CD8-positive, alpha-beta memory T cell (primary cell): ENCODE data around the gene NDUFAF5. TPM values are rescaled to one million over a fixed set of nuclear protein-coding genes. Genes with fewer than 3 reads are reported as not detected.

Source experiments
- CTCF ChIA-PET: fragments of 350-600 bp; sonication (Branson Sonifier 250); formaldehyde crosslinking; loops from one replicate; lab custom pipeline; 2021; ENCODE audit warnings: antibody characterized with exemption; lab: Charles Lee
- POLR2A ChIA-PET: fragments of 350-600 bp; sonication (Branson Sonifier 250); formaldehyde crosslinking; loops from one replicate; lab custom pipeline; 2021; ENCODE audit warnings: antibody characterized with exemption; lab: Charles Lee
- DNase-seq, 5 donors: peaks; one replicate each; pipeline versions ENCODE4 v3.0.0 to v3.0.0-alpha.2; 2020 to 2022; ENCODE audit warnings: mixed read lengths in 1 of 5
- H3K27ac ChIP-seq: one replicate; pipeline ENCODE4 v1.7.0; 2013; ENCODE audit warnings: low read depth, mild to moderate bottlenecking, low read length, moderate library complexity
- H3K27me3 ChIP-seq: 2 replicates; pipeline ENCODE4 v1.7.0; 2013; ENCODE audit warnings: low read length, mild to moderate bottlenecking; ENCODE audit not compliant: insufficient read depth, poor library complexity, severe bottlenecking
- H3K36me3 ChIP-seq: 2 replicates; pipeline ENCODE4 v1.7.0; 2013; ENCODE audit warnings: mild to moderate bottlenecking, low read length, moderate library complexity; ENCODE audit not compliant: insufficient read depth
- H3K4me1 ChIP-seq: 2 replicates; pipeline ENCODE4 v1.7.0; 2013; ENCODE audit warnings: mild to moderate bottlenecking, low read length, moderate library complexity; ENCODE audit not compliant: insufficient read depth
- H3K4me3 ChIP-seq: 2 replicates; pipeline ENCODE4 v1.7.0; 2013; ENCODE audit warnings: mild to moderate bottlenecking, low read length
- H3K9me3 ChIP-seq: 2 replicates; pipeline ENCODE4 v1.7.0; 2013; ENCODE audit warnings: mild to moderate bottlenecking, low read length
- H3K27ac Mint-ChIP-seq, 8 donors: one replicate each; pipeline ENCODE4 v1.8.0; 2020 to 2021; ENCODE audit warnings: mixed read lengths in 8 of 8, mild to moderate bottlenecking in 6 of 8, inconsistent platforms in 3 of 8, moderate library complexity in 3 of 8
- H3K27me3 Mint-ChIP-seq, 2 donors: one replicate each; pipeline ENCODE4 v1.8.0; 2020 to 2021; ENCODE audit warnings: mixed read lengths in 2 of 2, mild to moderate bottlenecking in 1 of 2, moderate library complexity in 1 of 2
- H3K36me3 Mint-ChIP-seq, 3 donors: one replicate each; pipeline ENCODE4 v1.8.0; 2020 to 2021; ENCODE audit warnings: mixed read lengths in 3 of 3, inconsistent platforms in 1 of 3, mild to moderate bottlenecking in 1 of 3
- H3K4me1 Mint-ChIP-seq, 3 donors: one replicate each; pipeline ENCODE4 v1.8.0; 2020 to 2021; ENCODE audit warnings: mixed read lengths in 3 of 3, inconsistent platforms in 1 of 3, mild to moderate bottlenecking in 1 of 3
- H3K4me3 Mint-ChIP-seq, 7 donors: one replicate each; pipeline ENCODE4 v1.8.0; 2020 to 2021; ENCODE audit warnings: mixed read lengths in 7 of 7, mild to moderate bottlenecking in 6 of 7, moderate library complexity in 4 of 7, inconsistent platforms in 2 of 7
- H3K9me3 Mint-ChIP-seq, 5 donors: one replicate each; pipeline ENCODE4 v1.8.0; 2020 to 2022; ENCODE audit warnings: mixed read lengths in 5 of 5, mild to moderate bottlenecking in 3 of 5, moderate library complexity in 2 of 5, inconsistent platforms in 1 of 5
- polyA plus RNA-seq: library from polyadenylated mRNA; unstranded; fragments of 300-500 nt; fragmentation: Illumina TruSeq; gene quantifications from one replicate; pipeline ENCODE4 v1.2.3, GENCODE V29; 2021
- total RNA-seq, 2 experiments: library from RNA; stranded (reverse); gene quantifications; one replicate each; pipeline ENCODE4 v1.2.3, GENCODE V29; 2021

NDUFAF5 gene
- total and polyA plus RNA-seq, 3 experiments from 2014 or later = 9.4 to 31.9 (median 31.0) TPM

- H3K27me3 Mint-ChIP-seq = peaks cover 8 to 9% of the 10 kb centered on the region in 2 donors
Measured at GRCh38 chr20:13838664-13839063, 53.8 kb downstream of the NDUFAF5 start.

GRCh38 chr20:13839421-13840092 is 54.7 kb downstream of the NDUFAF5 start:
- POLR2A ChIA-PET = no interaction called here
- H3K27me3 ChIP-seq = no peaks in the 10 kb centered on the region
- H3K9me3 ChIP-seq = no peaks in the 10 kb centered on the region
- H3K27ac Mint-ChIP-seq = no peak overlapping the region
- H3K36me3 Mint-ChIP-seq = no peaks in the 10 kb centered on the region
- CTCF ChIA-PET = no interaction called here
- H3K4me1 Mint-ChIP-seq = no peaks in the 10 kb centered on the region
- H3K4me3 ChIP-seq = no peak overlapping the region
- no peaks in the 10 kb centered on the region for H3K9me3 Mint-ChIP-seq
- no peak overlapping the region for H3K4me3 Mint-ChIP-seq
- H3K27me3 Mint-ChIP-seq = peaks cover 8 to 9% of the 10 kb centered on the region in 2 donors
- DNase-seq = no peak
- no peak overlapping the region for H3K27ac ChIP-seq
- H3K4me1 ChIP-seq = no peaks in the 10 kb centered on the region
- no peaks in the 10 kb centered on the region for H3K36me3 ChIP-seq

More at GRCh38 chr20:13838664-13839063, 53.8 kb downstream of the NDUFAF5 start:
- Mint-ChIP-seq H3K4me1 (no peaks in the 10 kb centered on the region), H3K36me3 (no peaks in the 10 kb centered on the region), H3K27ac (no peak overlapping the region), H3K9me3 (no peaks in the 10 kb centered on the region), H3K4me3 (no peak overlapping the region)
- no peak overlapping the region for H3K4me3 ChIP-seq
- no peaks in the 10 kb centered on the region for H3K36me3 ChIP-seq
- DNase-seq = no peak
- H3K27ac ChIP-seq = no peak overlapping the region
- POLR2A ChIA-PET = no interaction called here
- CTCF ChIA-PET = no interaction called here
- no peaks in the 10 kb centered on the region for H3K4me1 ChIP-seq
- H3K9me3 ChIP-seq = no peaks in the 10 kb centered on the region
- H3K27me3 ChIP-seq = no peaks in the 10 kb centered on the region

GRCh38 chr20:13840093-13840465 is 55.3 kb downstream of the NDUFAF5 start:
- Mint-ChIP-seq H3K9me3 (no peaks in the 10 kb centered on the region), H3K27me3 (peaks cover 8 to 9% of the 10 kb centered on the region in 2 donors), H3K4me3 (no peak overlapping the region), H3K36me3 (no peaks in the 10 kb centered on the region), H3K4me1 (no peaks in the 10 kb centered on the region), H3K27ac (no peak overlapping the region)
- no peak overlapping the region for H3K4me3 ChIP-seq
- H3K27me3 ChIP-seq = no peaks in the 10 kb centered on the region
- H3K36me3 ChIP-seq = no peaks in the 10 kb centered on the region
- no peak overlapping the region for H3K27ac ChIP-seq
- H3K9me3 ChIP-seq = no peaks in the 10 kb centered on the region
- ChIA-PET POLR2A (no interaction called here), CTCF (no interaction called here)
- DNase-seq = no peak
- no peaks in the 10 kb centered on the region for H3K4me1 ChIP-seq

- H3K9me3 Mint-ChIP-seq = no peaks in the 10 kb centered on the region
- no peak overlapping the region for H3K27ac ChIP-seq
- H3K9me3 ChIP-seq = no peaks in the 10 kb centered on the region
- no peaks in the 10 kb centered on the region for H3K36me3 ChIP-seq
- no peak for DNase-seq
- H3K4me3 Mint-ChIP-seq = no peak overlapping the region
- H3K36me3 Mint-ChIP-seq = no peaks in the 10 kb centered on the region
- H3K27me3 ChIP-seq = no peaks in the 10 kb centered on the region
- no peaks in the 10 kb centered on the region for H3K4me1 Mint-ChIP-seq
- no peaks in the 10 kb centered on the region for H3K4me1 ChIP-seq
- no peak overlapping the region for H3K27ac Mint-ChIP-seq
- POLR2A ChIA-PET = no interaction called here
- no peak overlapping the region for H3K4me3 ChIP-seq
- CTCF ChIA-PET = no interaction called here
- H3K27me3 Mint-ChIP-seq = peaks cover 3 to 5% of the 10 kb centered on the region in 2 donors
Measured at GRCh38 chr20:13841206-13841605, 56.4 kb downstream of the NDUFAF5 start.

DNA sequence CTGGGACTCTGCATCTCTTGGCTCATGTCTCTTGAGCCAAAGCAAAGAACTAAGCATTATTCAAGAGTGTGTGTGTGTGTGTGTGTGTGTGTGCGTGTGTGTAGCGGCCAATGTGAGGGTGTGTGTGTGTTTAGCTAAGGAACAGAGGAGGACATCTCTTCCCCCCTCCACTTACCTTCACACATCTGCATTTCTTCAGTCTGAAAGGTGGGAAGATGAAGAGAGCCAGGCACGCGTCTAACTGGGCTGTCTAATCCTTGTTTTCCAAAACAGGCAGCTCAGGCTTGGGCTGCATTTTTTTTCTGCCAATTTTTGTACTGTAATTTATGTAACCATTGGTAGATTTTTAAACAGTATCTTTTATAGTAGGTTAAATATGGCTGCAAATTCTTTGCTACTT is 59.5 kb downstream of the NDUFAF5 start:
- Histone ChIP-seq H3K36me3 (no peaks in the 10 kb centered on the region), H3K9me3 (no peaks in the 10 kb centered on the region), H3K27me3 (no peaks in the 10 kb centered on the region), H3K4me1 (no peaks in the 10 kb centered on the region), H3K4me3 (no peak overlapping the region), H3K27ac (no peak overlapping the region)
- POLR2A ChIA-PET = no interaction called here
- Mint-ChIP-seq H3K27ac (no peak overlapping the region), H3K4me3 (no peak overlapping the region), H3K36me3 (no peaks in the 10 kb centered on the region), H3K27me3 (peaks cover 3 to 4% of the 10 kb centered on the region in 2 donors), H3K4me1 (no peaks in the 10 kb centered on the region), H3K9me3 (no peaks in the 10 kb centered on the region)
- DNase-seq = no peak
- CTCF ChIA-PET = interaction anchor here (1.0 kb wide), 1 partner anchor 10 kb away, joined by 3 read pairs; no protein-coding TSS in a partner anchor

GRCh38 chr20:13851279-13851678 is 66.5 kb downstream of the NDUFAF5 start:
- H3K27me3 ChIP-seq = no peaks in the 10 kb centered on the region
- no peak overlapping the region for H3K4me3 ChIP-seq
- no peaks in the 10 kb centered on the region for H3K9me3 Mint-ChIP-seq
- no peaks in the 10 kb centered on the region for H3K36me3 ChIP-seq
- CTCF ChIA-PET = no interaction called here
- H3K27ac Mint-ChIP-seq = no peak overlapping the region
- H3K27ac ChIP-seq = no peak overlapping the region
- peaks cover 2 to 18% of the 10 kb centered on the region in 2 donors for H3K27me3 Mint-ChIP-seq
- H3K9me3 ChIP-seq = no peaks in the 10 kb centered on the region
- no peak for DNase-seq
- H3K36me3 Mint-ChIP-seq = no peaks in the 10 kb centered on the region
- POLR2A ChIA-PET = no interaction called here
- no peaks in the 10 kb centered on the region for H3K4me1 Mint-ChIP-seq
- no peak overlapping the region for H3K4me3 Mint-ChIP-seq
- no peaks in the 10 kb centered on the region for H3K4me1 ChIP-seq

- Mint-ChIP-seq H3K27me3 (peaks cover 2 to 15% of the 10 kb centered on the region in 2 donors), H3K27ac (no peak overlapping the region), H3K36me3 (no peaks in the 10 kb centered on the region), H3K4me3 (no peak overlapping the region), H3K9me3 (no peaks in the 10 kb centered on the region), H3K4me1 (no peaks in the 10 kb centered on the region)
- ChIA-PET CTCF (no interaction called here), POLR2A (no interaction called here)
- no peaks in the 10 kb centered on the region for H3K9me3 ChIP-seq
- no peaks in the 10 kb centered on the region for H3K36me3 ChIP-seq
- no peak overlapping the region for H3K4me3 ChIP-seq
- no peak for DNase-seq
- H3K27ac ChIP-seq = no peak overlapping the region
- no peaks in the 10 kb centered on the region for H3K27me3 ChIP-seq
- no peaks in the 10 kb centered on the region for H3K4me1 ChIP-seq
Measured at GRCh38 chr20:13852306-13852705, 67.5 kb downstream of the NDUFAF5 start.

DNA sequence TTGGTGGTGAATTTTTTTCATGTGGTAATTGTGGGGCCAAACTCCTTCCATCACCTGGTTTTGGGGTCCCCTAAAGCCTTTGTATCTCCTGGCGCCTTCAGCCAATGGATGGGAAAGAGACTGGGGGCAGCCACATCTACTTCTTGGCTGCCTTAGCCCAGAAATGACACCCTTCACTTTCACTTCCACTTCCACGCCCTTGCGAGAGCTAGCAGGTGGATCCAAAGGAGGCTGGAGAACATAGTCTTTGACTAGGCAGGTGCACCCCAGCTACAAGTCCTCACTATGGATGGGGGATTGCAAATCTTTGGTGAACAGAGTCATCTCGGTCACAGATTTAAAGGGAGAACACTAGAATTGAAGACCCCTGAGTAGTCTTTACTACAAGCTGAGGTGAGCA is 70.8 kb downstream of the NDUFAF5 start:
- Mint-ChIP-seq H3K36me3 (no peaks in the 10 kb centered on the region), H3K27me3 (peaks cover 0 to 13% of the 10 kb centered on the region in 2 donors), H3K4me3 (no peak overlapping the region), H3K4me1 (no peaks in the 10 kb centered on the region), H3K27ac (no peak overlapping the region), H3K9me3 (peaks cover 0 to 2% (median 0%) of the 10 kb centered on the region in 5 donors)
- no peak for DNase-seq
- Histone ChIP-seq H3K9me3 (no peaks in the 10 kb centered on the region), H3K4me3 (no peak overlapping the region), H3K27ac (no peak overlapping the region), H3K36me3 (no peaks in the 10 kb centered on the region), H3K27me3 (no peaks in the 10 kb centered on the region), H3K4me1 (no peaks in the 10 kb centered on the region)
- CTCF ChIA-PET = no interaction called here
- POLR2A ChIA-PET = no interaction called here
